Fibroblast of lung (primary cell): ENCODE results near the gene MISP.

Experiments
- CTCF ChIP-seq, 2 donors: IDR thresholded peaks in 1 of 2; conservative IDR thresholded peaks in 1 of 2; 1 replicate in 1 of 2; 2 replicates in 1 of 2; pipeline ENCODE4 v1.5.1; 2011 to 2012; ENCODE audit warnings: low read length in 2 of 2, control low read depth in 1 of 2, inconsistent platforms in 1 of 2, low read depth in 1 of 2, mild to moderate bottlenecking in 1 of 2
- EZH2 ChIP-seq: IDR thresholded peaks from 2 replicates; pipeline ENCODE4 v1.5.1; 2012; ENCODE audit warnings: low read length, control low read depth, mild to moderate bottlenecking; ENCODE audit errors: missing control alignments

GRCh38 chr19:801861-802497, 51.1 kb downstream of the MISP start:
- TF ChIP-seq CTCF (conservative IDR thresholded peaks at IDR 0.05 in 1 of 2, IDR thresholded peaks at IDR 0.05 in 1 of 2; ENCODE audit: low read depth in 1 of 2, low read length in 2 of 2) (no peak), EZH2 (no peak)
